B cell (primary cell): ENCODE data around the gene FITM1.
A peak's percentile ranks its signal among the peaks of the same experiment; 100 is the strongest.

Experiments
- CTCF ChIP-seq: fragments of 200-600 bp; IDR thresholded peaks from one replicate; pipeline ENCODE4 v1.8.0; 2022; ENCODE audit warnings: antibody characterized with exemption, mild to moderate bottlenecking
- EZH2 ChIP-seq: IDR thresholded peaks from 2 replicates; pipeline ENCODE4 v1.6.1; 2012; ENCODE audit warnings: borderline replicate concordance, low read depth, mild to moderate bottlenecking, moderate library complexity, low read length; ENCODE audit not compliant: insufficient read depth, poor library complexity, severe bottlenecking

- TF ChIP-seq CTCF (peak; percentile 28), EZH2 (no peak)
These were observed 36.3 kb upstream of the FITM1 start, which contains the start of gene PCK2 for GRCh38 chr14:24093901-24094840.
